ENCODE data around the gene DCLRE1C. TPM values are rescaled to one million over a fixed set of nuclear protein-coding genes. Genes with fewer than 3 reads are reported as not detected.

DCLRE1C gene
- total RNA-seq, 1 donor from 2014 or later: 2.2 TPM

GRCh38 chr10:14859043-14859442, 94.9 kb downstream of the DCLRE1C start:
- intact Hi-C loops (cut with DNase I): no loop called here
- no peak for ATAC-seq (ENCODE audit: poor library complexity)
- no peak for DNase-seq

GRCh38 chr10:14858338-14858960, 95.4 kb downstream of the DCLRE1C start:
- intact Hi-C loops (cut with DNase I): no loop called here
- ATAC-seq (ENCODE audit: poor library complexity) (no peak), DNase-seq (no peak)

- intact Hi-C loops (cut with DNase I): no loop called here
- no peak for DNase-seq
- ATAC-seq (ENCODE audit: poor library complexity): no peak
These were observed 98.4 kb downstream of the DCLRE1C start for GRCh38 chr10:14855453-14855852.

- no peak for ATAC-seq (ENCODE audit: poor library complexity)
- intact Hi-C loops (cut with DNase I): no loop called here
- DNase-seq: no peak
These were observed 101.7 kb downstream of the DCLRE1C start for GRCh38 chr10:14852236-14852635.

Other genes with a start within 250 kb of the DCLRE1C start
- gene FAM107B, start 179.2 kb downstream of the DCLRE1C start, total RNA-seq: 3.3 TPM
- 2.3 TPM for gene CDNF, start 116.1 kb downstream of the DCLRE1C start, total RNA-seq
- gene HSPA14, start 115.8 kb downstream of the DCLRE1C start, total RNA-seq: 7.3 TPM
- 4.4 TPM for gene MSANTD7, start 115.8 kb downstream of the DCLRE1C start, total RNA-seq
- gene SUV39H2, start 75.2 kb downstream of the DCLRE1C start, total RNA-seq: 4.1 TPM
- gene MEIG1, start 5.3 kb upstream of the DCLRE1C start, total RNA-seq: not detected
- 0.27 TPM for gene OLAH, start 89.8 kb upstream of the DCLRE1C start, total RNA-seq
- gene ACBD7, start 134.7 kb upstream of the DCLRE1C start, total RNA-seq: not detected
- 9.2 TPM for gene RPP38, start 143.3 kb upstream of the DCLRE1C start, total RNA-seq
- 14.6 TPM for gene NMT2, start 214.6 kb upstream of the DCLRE1C start, total RNA-seq

All from Right ventricle myocardium superior (tissue), 1 donor.